HS-27A (cell line): ENCODE results near the gene SPATA3.
A peak's percentile ranks its signal among the peaks of the same experiment; 100 is the strongest.

ENCODE experiments used
- DNase-seq: peaks from one replicate; pipeline ENCODE4 v3.0.0-alpha.2; 2012; ENCODE audit warnings: low read depth, missing footprints

The SPATA3 gene

GRCh38 chr2:230968921-230969658, 26.8 kb upstream of the SPATA3 start:
- no peak for DNase-seq

DNA sequence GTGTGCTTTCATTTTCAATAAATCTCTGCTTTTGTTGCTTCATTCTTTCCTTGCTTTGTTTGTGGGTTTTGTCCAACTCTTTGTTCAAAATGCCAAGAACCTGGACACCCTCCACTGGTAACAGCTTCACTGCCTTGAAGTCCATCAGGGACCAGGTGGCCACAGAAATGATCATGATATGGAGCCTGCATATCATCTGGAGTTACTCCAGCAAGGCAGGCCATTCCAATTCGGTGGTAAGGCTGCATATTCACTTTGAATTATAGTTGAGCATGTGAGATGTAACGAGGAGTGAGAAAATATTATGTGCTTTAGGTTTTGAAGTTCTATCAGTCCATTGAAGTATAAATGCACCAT, 26.3 kb upstream of the SPATA3 start:
- DNase-seq: no peak

GRCh38 chr2:230972046-230972445, 23.9 kb upstream of the SPATA3 start:
- DNase-seq: no peak

- peak; percentile 50 for DNase-seq
Observed at GRCh38 chr2:230974096-230974913, 21.6 kb upstream of the SPATA3 start.

DNA sequence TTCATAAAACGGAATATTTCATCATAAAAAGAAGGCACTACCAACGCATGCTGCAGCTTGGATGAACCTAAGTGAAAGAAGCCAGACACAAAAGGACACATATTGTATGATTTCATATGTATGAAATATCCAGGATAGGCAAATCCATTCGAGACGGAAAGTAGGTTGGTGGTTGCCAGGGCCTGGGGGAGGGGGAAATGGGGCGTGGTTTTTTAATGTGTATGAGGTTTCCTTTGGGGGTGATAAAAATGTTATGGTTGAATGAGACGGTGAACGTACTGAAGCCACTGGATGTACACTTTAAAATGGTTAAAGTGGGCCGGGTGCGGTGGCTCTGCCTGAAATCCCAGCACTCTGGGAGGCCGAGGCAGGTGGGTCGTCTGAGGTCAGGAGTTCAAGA, 20.0 kb upstream of the SPATA3 start:
- DNase-seq: no peak

DNA sequence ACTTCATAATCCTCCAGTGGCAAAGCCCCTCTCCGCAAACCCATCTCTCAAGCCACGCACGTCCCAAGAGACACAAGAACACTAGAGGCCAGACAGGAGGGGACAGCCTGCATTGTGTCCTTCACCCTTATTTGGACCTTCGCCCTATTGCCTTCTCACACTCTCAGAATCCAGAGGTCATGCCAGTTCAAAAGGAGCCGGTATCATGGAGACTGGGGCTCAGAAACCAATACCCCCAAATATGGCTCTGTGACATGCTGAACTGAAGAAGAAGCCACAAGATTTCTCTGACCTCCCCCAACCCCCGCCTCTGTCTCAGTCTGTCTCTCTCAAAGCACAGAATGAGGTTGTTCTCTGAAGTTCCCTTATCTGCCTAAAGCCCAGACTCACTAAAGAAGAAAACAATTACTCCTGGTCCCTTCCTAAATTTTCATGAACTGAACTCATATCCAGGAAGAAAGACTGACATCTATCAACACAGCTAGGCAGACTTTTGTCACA, 19.2 kb upstream of the SPATA3 start:
- no peak for DNase-seq

- no peak for DNase-seq
Observed at GRCh38 chr2:230980468-230980867, 15.5 kb upstream of the SPATA3 start.

- DNase-seq: no peak
Observed at GRCh38 chr2:230981704-230982103, 14.2 kb upstream of the SPATA3 start.

GRCh38 chr2:230982126-230982525, 13.8 kb upstream of the SPATA3 start:
- no peak for DNase-seq

- DNase-seq: no peak
Observed at GRCh38 chr2:230982528-230982927, 13.4 kb upstream of the SPATA3 start.

DNA sequence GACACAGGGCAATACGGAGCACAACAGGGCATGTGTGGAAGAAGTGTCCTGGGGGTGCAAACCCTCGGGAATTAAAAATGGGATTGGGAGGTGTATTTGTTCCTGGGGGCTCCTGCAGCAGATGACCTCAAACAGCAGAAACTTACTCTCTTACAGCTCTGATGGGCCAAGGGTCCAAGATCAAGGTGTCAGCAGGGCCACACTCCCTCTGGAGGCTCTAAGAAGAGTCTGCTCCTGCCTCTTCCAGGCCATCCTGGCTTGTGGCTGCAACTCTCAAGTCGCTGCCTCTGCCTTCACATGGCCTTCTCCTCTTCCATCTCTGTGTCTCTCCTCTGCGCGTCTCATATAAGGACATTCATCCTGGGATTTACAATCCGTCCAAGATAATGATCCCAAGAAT, 12.4 kb upstream of the SPATA3 start:
- no peak for DNase-seq

- DNase-seq: no peak
Observed at GRCh38 chr2:230984393-230985220, 11.3 kb upstream of the SPATA3 start.

GRCh38 chr2:230985519-230986231, 10.2 kb upstream of the SPATA3 start:
- no peak for DNase-seq

DNA sequence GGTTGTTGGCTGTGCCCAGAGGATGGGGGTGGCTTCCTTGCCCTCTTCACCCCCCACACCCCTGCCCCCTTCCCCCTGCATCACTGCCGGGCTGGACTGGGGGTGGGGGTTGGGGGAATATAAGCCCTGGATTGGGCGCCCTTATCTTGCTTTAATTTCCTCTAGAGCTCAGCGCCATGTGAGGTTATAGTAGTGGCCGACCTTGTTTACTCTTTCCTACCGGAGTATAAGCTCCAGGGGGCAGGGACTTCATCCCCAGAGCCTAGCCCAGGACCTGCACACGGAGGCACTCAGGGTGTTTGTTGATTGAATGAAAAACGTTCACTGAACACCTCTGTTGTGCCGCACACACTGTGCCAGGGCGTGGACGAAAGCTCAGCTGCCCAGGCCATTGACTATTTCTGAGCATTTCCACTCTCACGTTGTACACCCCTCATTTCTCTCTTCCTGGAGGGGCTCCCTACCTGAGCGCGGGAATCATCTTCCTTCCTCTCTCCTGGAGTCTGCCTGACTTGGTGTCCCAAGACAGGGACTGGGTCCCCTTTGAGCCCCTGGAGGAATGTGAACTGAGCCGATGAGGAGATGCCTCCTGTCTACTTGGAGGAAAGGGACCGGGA, 9.3 kb upstream of the SPATA3 start:
- no peak for DNase-seq

DNA sequence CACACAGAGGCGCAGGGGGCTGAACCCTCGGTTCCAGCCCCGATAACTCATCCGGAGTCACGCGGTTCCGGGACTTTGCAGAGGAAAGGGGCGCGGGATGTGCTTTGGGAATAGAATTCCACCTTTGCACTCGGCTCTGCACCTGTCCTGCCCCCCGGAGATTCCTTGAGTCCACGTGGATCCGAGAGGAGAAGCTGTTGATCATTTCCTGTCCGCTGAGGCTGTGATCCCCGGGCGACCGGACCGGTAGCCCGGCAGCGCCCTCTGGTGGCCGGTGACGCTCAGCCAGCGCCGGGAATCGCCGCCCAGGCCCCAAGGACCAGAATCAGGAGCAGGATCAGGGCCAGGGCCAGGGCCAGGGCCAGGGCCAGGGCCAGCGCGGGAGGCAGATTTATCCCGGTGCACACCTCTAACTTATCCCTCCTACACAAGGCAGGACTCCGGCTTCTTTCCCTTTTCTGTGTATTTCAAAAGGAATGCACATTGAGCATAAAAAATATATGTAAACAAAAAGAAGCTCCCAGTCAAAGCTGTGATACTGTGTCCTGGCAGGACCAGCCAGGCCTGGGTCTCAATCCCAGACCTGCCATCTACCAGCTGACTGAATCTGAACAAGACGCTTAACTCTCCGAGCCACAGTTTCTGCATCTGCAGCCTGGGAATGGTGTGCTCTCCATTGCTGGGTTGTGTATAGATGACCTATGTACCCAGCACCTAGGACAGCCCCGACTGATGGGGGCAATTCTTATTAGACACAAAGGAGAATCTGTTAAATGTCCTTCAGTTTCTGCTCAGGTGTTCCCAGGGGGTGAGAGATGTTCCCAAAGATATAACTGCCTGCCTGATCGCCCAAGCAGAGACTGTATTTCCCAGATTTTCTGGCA, 8.5 kb upstream of the SPATA3 start:
- DNase-seq: no peak

DNA sequence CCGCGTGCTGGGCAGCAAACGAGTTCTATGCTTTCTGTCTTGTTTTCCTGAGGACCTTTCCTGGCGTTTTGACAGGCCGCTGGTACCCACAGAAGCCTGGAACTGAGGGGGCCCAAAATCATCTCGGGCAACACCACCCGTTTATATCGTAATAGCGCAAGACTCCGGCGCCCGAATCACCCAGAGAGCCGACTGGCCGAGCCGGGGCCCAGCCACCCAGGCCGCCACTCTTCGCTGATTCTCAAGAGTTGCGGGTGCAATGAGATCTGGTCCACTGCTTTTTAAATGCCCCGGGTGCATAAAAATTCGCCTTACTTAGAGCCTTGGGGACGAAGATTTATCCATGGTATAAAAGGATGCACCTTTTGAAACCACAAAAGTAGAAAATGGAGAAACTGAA, 6.2 kb upstream of the SPATA3 start:
- no peak for DNase-seq

DNA sequence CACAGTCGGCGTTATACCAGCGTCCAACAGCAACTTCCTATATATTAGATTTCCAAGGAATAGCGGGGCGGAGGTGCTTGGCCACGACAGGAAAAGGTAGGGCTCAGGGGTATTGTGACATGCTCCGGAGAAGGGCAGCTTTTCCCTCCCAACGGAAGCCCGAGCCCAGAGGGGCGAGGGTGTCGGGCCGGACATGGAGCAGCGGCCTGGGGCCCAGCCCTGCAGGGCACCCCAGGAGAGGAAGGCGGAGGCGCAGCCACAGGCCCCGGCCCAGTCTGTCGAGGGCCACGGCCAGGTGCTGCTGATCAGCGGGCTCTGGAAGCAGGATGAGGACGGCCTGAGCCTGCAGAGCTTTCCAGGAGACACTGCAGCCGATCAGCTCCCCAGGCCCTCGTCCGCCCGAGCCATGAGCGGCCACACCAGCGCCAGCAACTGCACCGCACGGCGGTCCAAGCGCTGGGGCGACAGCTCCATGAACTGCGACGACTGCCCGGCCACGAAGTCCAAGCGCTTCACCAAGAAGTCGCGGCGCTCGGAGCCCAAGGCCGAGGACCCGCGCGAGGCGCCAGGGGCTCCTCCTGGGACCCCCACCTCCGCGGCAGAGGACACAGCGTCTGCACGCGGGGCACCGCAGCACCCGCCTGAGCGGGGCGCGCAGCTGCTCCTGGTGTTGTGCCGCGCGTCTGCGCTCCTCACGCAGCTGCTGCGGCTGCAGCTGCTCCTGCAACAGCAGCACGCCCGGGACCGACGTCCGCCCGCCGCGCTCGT, 5.6 kb upstream of the SPATA3 start:
- no peak for DNase-seq

DNA sequence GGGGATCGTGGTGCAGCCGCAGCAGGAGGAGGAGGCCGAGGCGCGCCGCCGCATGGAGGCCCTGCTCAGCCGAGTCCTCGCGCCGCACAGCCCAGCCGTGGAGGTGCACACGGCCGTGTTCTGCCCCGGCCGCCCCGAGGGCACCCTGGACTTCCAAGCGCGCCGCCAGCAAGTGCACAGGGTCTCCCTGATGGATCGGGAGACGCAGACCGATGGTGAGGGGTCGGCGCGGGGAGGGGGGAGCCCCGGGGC, 5.1 kb upstream of the SPATA3 start:
- no peak for DNase-seq

GRCh38 chr2:230991598-230991997, 4.3 kb upstream of the SPATA3 start:
- DNase-seq: no peak

DNA sequence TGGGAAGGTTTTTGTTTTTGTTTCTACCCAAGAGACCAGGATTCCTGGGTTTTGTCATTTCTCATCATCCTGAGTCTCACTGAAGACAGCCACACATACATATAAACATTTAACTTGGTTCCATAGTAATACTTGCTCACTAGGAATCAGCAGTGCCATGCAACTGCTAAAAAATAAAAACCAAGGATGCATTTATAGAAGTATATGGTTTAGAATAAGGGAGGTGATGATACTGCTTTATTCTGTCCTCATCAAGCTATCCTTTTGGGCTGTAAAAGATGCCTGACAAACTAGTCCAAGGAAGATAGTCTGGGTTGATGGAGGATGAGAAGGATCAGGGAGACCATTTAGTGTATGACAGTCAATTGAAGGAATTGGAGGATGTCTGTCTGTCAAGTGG, 740 bp downstream of the SPATA3 start:
- no peak for DNase-seq
